ENCODE data around the gene TMEFF2. TPM values are rescaled to one million over a fixed set of nuclear protein-coding genes. Genes with fewer than 3 reads are reported as not detected.

Gene TMEFF2
- total and polyA plus RNA-seq, 4 donors = 0.08 TPM; not detected in 3

GRCh38 chr2:192099742-192100141, 95.0 kb downstream of the TMEFF2 start:
- peak in 1 of 2 donors; percentile 50 for TF ChIP-seq HNF4A (conservative IDR thresholded peaks at IDR 0.05)
- TF ChIP-seq, protein P1, sequence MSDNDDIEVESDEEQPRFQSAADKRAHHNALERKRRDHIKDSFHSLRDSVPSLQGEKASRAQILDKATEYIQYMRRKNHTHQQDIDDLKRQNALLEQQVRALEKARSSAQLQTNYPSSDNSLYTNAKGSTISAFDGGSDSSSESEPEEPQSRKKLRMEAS (IDR thresholded peaks at IDR 0.05) = no peak

DNA sequence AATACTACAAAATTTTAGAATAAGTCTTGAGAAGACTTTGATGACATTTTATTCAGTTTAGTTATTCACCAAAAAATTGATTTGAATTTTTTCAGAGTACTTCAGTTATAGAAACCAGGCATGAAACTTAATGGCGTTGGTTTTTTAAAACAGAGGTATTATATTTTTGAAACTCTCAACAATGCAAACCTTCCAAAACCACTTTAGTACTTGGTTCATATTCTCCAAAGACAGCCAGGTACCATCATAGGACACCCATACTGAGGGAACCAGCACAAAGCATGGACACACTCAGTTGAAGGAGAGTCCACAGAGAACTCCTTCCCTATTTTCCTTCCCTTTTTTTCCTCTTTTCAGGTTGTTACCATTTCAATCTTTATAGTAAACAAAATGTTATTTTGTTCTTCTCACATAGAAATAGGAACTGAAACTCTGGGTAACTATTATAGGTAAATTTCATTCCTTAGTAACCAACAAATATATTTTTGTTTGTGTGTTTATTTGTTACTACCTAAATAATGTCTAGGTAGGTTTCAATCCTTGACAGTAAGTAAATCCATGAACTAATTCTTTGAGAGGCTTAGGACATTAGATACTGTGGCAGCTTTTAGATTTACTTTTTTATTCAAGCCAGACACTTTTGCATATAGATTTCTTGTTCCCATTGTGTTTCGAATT, 95.8 kb downstream of the TMEFF2 start:
- DNase-seq (ENCODE audit: low spot score) = no peak
- no peak overlapping the region for H3K4me3 ChIP-seq (ENCODE audit: low read depth in 1 of 3, low read length in 3 of 3)
- H3K27me3 ChIP-seq (ENCODE audit: control insufficient read depth in 4 of 4, insufficient read depth in 4 of 4, low read length in 3 of 4) = no peaks in the 10 kb centered on the region
- TF ChIP-seq RAD21 (IDR thresholded peaks at IDR 0.05) = no peak
- TF ChIP-seq EGR1 (IDR thresholded peaks at IDR 0.05; ENCODE audit: low read depth in 2 of 2) = no peak
- TF ChIP-seq HNF4G (IDR thresholded peaks at IDR 0.05) = no peak
- no peak for TF ChIP-seq HNF4A (conservative IDR thresholded peaks at IDR 0.05)
- TF ChIP-seq, protein P2, sequence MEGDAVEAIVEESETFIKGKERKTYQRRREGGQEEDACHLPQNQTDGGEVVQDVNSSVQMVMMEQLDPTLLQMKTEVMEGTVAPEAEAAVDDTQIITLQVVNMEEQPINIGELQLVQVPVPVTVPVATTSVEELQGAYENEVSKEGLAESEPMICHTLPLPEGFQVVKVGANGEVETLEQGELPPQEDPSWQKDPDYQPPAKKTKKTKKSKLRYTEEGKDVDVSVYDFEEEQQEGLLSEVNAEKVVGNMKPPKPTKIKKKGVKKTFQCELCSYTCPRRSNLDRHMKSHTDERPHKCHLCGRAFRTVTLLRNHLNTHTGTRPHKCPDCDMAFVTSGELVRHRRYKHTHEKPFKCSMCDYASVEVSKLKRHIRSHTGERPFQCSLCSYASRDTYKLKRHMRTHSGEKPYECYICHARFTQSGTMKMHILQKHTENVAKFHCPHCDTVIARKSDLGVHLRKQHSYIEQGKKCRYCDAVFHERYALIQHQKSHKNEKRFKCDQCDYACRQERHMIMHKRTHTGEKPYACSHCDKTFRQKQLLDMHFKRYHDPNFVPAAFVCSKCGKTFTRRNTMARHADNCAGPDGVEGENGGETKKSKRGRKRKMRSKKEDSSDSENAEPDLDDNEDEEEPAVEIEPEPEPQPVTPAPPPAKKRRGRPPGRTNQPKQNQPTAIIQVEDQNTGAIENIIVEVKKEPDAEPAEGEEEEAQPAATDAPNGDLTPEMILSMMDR (IDR thresholded peaks at IDR 0.05; ENCODE audit: low read depth, low read length, missing input control) = no peak
- TF ChIP-seq YY1 (IDR thresholded peaks at IDR 0.05) = no peak
- no peak for TF ChIP-seq RXRA (IDR thresholded peaks at IDR 0.05)
- WGBS = 76% methylated on average over 2 of the region's 2 CpGs
- no peaks in the 10 kb centered on the region for H3K36me3 ChIP-seq (ENCODE audit: control insufficient read depth in 4 of 4, insufficient read depth in 3 of 4, low read depth in 1 of 4, low read length in 3 of 4)
- H3K9ac ChIP-seq (ENCODE audit: low read depth in 1 of 2, low read length in 2 of 2) = no peak overlapping the region
- H3K4me1 ChIP-seq (ENCODE audit: control insufficient read depth in 4 of 4, insufficient read depth in 4 of 4, low read length in 3 of 4) = peaks cover 0 to 9% (median 2%) of the 10 kb centered on the region in 4 donors
- no peaks in the 10 kb centered on the region for H3K9me3 ChIP-seq (ENCODE audit: control insufficient read depth in 4 of 4, low read length in 3 of 4)
- no peak overlapping the region for H3K27ac ChIP-seq (ENCODE audit: low read depth in 1 of 2, low read length in 2 of 2)

More at GRCh38 chr2:192099742-192100141, 95.0 kb downstream of the TMEFF2 start:
- Histone ChIP-seq H3K36me3 (ENCODE audit: control insufficient read depth in 4 of 4, insufficient read depth in 3 of 4, low read depth in 1 of 4, low read length in 3 of 4) (no peaks in the 10 kb centered on the region), H3K9me3 (ENCODE audit: control insufficient read depth in 4 of 4, low read length in 3 of 4) (no peaks in the 10 kb centered on the region), H3K9ac (ENCODE audit: low read depth in 1 of 2, low read length in 2 of 2) (no peak overlapping the region), H3K4me3 (ENCODE audit: low read depth in 1 of 3, low read length in 3 of 3) (no peak overlapping the region), H3K4me1 (ENCODE audit: control insufficient read depth in 4 of 4, insufficient read depth in 4 of 4, low read length in 3 of 4) (peaks cover 0 to 9% (median 2%) of the 10 kb centered on the region in 4 donors), H3K27me3 (ENCODE audit: control insufficient read depth in 4 of 4, insufficient read depth in 4 of 4, low read length in 3 of 4) (no peaks in the 10 kb centered on the region), H3K27ac (ENCODE audit: low read depth in 1 of 2, low read length in 2 of 2) (no peak overlapping the region)
- DNase-seq (ENCODE audit: low spot score) = no peak

DNA sequence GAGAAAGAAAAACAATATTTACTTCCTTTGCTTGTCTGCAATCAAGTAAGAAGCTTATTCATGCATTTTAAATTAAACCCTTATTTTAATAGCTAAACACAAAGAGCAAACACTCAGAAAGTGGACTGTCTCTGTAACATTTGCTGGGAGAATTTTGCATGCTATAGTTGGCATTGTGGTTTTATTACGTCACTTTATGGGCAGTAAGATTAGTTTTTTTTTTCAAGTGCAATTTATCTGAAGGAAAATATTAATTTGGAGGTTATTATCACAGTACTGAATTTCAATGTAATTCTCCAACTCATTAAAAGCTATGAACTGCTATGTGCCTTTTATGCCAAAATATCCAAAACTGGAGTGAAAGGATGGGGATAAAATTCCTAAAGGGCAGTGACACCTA, 103.3 kb downstream of the TMEFF2 start:
- 72% methylated on average over 1 of the region's 1 CpG for WGBS

More for the DNA sequence above, 103.3 kb downstream of the TMEFF2 start:
- H3K9ac ChIP-seq (ENCODE audit: low read depth in 1 of 2, low read length in 2 of 2) = no peak overlapping the region
- H3K4me1 ChIP-seq (ENCODE audit: control insufficient read depth in 4 of 4, insufficient read depth in 4 of 4, low read length in 3 of 4) = peaks cover 0 to 2% (median 0%) of the 10 kb centered on the region in 4 donors
- no peak overlapping the region for H3K27ac ChIP-seq (ENCODE audit: low read depth in 1 of 2, low read length in 2 of 2)
- no peaks in the 10 kb centered on the region for H3K9me3 ChIP-seq (ENCODE audit: control insufficient read depth in 4 of 4, low read length in 3 of 4)
- H3K27me3 ChIP-seq (ENCODE audit: control insufficient read depth in 4 of 4, insufficient read depth in 4 of 4, low read length in 3 of 4) = no peaks in the 10 kb centered on the region
- H3K36me3 ChIP-seq (ENCODE audit: control insufficient read depth in 4 of 4, insufficient read depth in 3 of 4, low read depth in 1 of 4, low read length in 3 of 4) = no peaks in the 10 kb centered on the region
- no peak overlapping the region for H3K4me3 ChIP-seq (ENCODE audit: low read depth in 1 of 3, low read length in 3 of 3)
- TF ChIP-seq FOXA2 (IDR thresholded peaks at IDR 0.05) (no peak), ATF3 (IDR thresholded peaks at IDR 0.05) (no peak), TAF1 (conservative IDR thresholded peaks at IDR 0.05) (no peak), REST (IDR thresholded peaks at IDR 0.05) (no peak), HNF4A (conservative IDR thresholded peaks at IDR 0.05) (no peak), JUND (IDR thresholded peaks at IDR 0.05) (no peak), GABPA (IDR thresholded peaks at IDR 0.05 in 1 of 2, conservative IDR thresholded peaks at IDR 0.05 in 1 of 2) (no peak), EGR1 (IDR thresholded peaks at IDR 0.05; ENCODE audit: low read depth in 2 of 2) (no peak), NR2F2 (IDR thresholded peaks at IDR 0.05) (no peak), RXRA (IDR thresholded peaks at IDR 0.05) (no peak), SP1 (IDR thresholded peaks at IDR 0.05) (no peak)
- TF ChIP-seq, protein P3, sequence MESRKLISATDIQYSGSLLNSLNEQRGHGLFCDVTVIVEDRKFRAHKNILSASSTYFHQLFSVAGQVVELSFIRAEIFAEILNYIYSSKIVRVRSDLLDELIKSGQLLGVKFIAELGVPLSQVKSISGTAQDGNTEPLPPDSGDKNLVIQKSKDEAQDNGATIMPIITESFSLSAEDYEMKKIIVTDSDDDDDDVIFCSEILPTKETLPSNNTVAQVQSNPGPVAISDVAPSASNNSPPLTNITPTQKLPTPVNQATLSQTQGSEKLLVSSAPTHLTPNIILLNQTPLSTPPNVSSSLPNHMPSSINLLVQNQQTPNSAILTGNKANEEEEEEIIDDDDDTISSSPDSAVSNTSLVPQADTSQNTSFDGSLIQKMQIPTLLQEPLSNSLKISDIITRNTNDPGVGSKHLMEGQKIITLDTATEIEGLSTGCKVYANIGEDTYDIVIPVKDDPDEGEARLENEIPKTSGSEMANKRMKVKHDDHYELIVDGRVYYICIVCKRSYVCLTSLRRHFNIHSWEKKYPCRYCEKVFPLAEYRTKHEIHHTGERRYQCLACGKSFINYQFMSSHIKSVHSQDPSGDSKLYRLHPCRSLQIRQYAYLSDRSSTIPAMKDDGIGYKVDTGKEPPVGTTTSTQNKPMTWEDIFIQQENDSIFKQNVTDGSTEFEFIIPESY (IDR thresholded peaks at IDR 0.05) = no peak
- TF ChIP-seq, protein P1 (IDR thresholded peaks at IDR 0.05) = no peak
- DNase-seq (ENCODE audit: low spot score) = no peak
